Hindlimb muscle (tissue), 1 donor: ENCODE results near the gene CDC20B. TPM values are rescaled to one million over a fixed set of nuclear protein-coding genes. Genes with fewer than 3 reads are reported as not detected.
"Not testable (repeated sequence)": the region's sequence is repeated elsewhere in the genome, so short reads cannot be mapped to it uniquely, and the experiment has no call there.

Experiments
- DNase-seq: peaks from one replicate; pipeline ENCODE4 v3.0.0-alpha.2; 2013
- polyA plus RNA-seq: library from polyadenylated mRNA; unstranded; fragments of 120-200 nt; gene quantifications from one replicate; pipeline ENCODE4 v1.2.1, GENCODE V29; 2013; ENCODE audit not compliant: insufficient read length

The CDC20B gene
- polyA plus RNA-seq, 1 donor = 0.12 TPM

GRCh38 chr5:55159763-55160492 is 13.0 kb downstream of the CDC20B start, which contains the start of gene GPX8:
Gene GPX8 (plus strand): TSS chr5:55160171. CDS start chr5:55160193, 22 bp downstream.
- peak; percentile 85 for DNase-seq

- DNase-seq = no peak
Observed at GRCh38 chr5:55154873-55155272, 18.1 kb downstream of the CDC20B start.

GRCh38 chr5:55151923-55152842 is 20.8 kb downstream of the CDC20B start:
- no peak for DNase-seq

- no peak for DNase-seq
Observed at GRCh38 chr5:55149308-55149795, 23.6 kb downstream of the CDC20B start.

- peak; percentile 73 for DNase-seq
Observed at GRCh38 chr5:55146543-55147151, 26.3 kb downstream of the CDC20B start.

DNA sequence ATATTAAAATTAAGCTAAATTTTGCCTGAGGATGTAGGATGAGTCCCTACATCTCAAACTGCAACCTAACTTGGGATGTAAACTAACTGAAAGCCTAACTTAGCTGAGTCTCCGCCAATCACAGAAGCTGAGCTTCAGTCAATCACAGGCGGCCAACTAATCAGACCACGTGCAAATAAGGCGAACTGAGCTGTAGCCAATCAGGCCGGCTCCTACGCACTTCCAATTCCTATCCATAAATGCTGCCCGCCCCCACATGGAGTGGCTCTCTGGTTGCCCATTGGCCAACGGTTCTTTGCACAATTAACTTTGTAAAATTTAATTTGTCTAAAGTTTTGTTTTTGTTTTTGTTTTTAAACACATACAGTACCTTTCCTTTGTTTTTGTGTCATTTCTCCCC is 26.9 kb downstream of the CDC20B start:
- DNase-seq = no peak

GRCh38 chr5:55143624-55144023 is 29.4 kb downstream of the CDC20B start:
- DNase-seq = no peak

DNA sequence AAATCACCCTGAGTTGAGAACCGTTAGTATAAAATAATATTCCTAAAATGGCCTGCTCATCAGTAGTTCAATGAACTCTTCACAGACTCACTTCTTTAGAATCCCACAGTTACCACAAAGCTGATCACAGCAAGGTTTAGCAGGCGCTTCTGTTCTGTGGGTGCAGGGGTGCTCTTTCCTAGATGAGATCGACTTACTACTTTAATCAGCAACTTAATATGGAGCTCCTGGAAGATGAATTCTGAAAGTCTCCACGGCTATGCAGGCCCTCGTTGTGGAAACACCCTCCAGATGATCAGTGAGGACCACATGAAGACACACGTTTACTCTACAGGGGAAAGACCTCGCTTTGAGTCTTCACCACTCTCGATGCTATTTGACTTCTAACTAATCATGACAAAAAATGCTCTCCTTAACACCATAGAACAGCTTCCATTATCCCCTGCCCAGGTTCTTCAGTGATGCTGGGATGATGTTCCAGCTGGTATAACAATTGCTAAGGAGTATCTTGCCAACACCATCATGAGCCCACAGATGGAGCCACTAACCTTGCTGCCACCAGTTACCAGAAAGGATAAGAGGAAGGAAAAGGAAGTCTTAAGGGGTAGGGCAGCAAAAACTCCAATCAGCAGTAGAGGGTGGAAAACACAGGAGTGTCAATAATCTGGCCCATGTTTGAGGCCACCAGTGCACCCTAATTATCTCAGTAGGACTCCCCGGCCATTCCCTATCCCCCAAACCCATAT is 30.9 kb downstream of the CDC20B start:
- DNase-seq = no peak

DNA sequence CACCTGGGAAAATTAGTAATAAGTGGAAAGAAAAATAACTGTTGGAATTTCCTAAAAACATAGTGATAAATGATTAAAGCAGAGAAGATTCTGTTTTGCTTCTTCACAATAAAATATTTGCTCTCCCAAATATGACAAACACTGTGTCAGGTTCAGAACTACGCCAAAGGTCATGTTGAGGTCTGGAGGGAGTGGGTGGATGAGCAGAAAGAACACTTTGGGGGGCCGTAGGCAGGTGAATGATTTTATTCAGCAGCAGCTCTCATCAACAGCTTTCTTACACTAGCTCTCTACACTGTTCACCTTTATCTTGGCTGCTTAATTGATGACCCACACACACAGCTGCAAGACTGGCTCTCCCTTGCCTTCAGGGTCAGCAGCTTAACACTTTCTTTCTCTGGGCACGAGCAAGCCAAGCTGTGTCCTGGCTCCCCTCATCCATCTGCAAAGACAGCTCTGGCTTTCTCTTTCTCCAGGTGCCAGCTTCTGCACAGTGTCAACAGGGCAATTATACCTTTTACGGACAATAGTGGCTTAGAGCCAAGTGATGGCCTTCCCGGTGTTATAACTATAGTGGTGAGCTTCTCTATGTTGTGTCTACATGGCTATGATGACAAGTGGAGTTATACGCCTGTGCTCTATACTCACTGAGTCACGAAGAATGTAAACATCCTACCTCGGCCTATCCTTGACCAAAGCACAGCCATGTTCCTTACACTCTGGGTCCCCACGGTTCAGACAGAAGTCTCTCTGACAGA is 31.9 kb downstream of the CDC20B start:
- no peak for DNase-seq

DNA sequence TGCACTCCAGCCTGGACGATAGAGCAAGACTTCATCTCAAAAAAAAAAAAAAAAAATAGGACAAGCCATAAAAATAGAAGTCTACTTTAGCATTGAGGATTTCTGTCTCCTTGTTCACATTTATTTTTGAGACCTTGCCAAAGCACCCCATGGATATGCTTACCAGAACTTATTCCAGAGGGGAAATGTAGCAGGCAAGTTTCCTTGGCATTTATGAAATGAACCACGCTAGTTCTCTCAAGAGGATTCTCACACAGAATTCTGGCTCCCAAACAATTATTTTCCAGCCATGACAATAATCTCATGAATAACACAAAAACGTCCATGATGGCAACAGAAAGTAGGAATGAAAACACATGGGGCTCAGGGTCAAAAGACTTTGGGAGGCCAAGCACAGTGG is 36.5 kb downstream of the CDC20B start:
- DNase-seq = no peak

- DNase-seq = no peak
Observed at GRCh38 chr5:55134053-55134722, 38.8 kb downstream of the CDC20B start.

DNA sequence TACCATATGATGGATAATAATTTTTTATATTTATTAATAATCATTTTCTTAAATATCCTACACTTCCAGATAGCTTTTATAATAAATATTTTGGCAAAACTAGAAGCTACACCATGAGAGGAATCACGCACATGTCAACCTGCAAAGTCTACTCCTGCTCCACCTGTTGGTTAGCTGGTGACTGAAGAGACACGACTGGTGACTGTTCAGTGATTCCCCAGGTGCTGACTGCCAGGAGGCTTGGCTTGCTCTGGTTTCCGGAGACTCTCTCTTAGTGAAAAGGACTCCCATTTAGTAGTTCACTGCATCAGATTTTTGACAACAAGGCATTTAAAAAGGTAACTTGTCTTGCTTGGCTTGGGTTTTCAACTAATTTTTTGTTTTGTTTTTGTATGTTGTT is 49.6 kb downstream of the CDC20B start:
- DNase-seq = no peak

DNA sequence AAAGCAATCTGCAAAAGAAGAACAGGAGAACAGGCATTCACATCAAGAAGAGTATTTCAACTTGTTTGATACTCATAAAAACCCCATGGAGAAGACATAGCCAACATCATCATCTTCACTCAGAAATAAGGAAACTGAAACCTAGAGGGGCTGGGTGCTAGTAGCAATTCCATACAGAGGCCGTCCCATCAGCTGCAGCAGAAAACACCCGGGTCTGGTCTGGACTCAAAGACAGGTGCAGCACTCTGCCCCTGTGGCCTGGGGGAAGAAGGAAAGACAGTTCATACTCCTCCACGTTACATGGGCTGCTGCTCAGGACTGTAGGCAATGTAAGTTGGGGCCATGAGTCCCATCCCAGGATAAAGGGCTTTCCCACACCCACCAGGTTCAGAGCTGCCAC is 58.9 kb downstream of the CDC20B start:
- DNase-seq = no peak

DNA sequence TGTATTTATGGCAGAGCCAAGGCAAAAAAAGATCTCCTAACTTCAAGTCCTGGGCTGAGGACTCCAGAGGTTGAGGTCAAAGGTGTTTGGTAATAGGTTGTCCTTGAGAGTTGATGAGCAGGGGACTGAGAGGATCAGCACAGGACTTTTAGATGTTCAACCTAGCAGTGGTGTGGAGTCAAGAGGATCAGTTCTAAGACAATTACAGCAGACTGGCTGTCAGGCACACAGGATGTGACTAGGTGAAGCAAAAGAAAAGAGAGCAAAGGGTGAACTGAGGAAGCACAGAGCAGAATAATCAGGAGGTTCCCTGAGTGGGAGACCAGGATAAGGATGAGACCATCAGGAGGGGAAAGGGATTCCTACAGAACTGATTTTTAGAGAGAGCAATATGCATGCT is 59.6 kb downstream of the CDC20B start:
- no peak for DNase-seq

- peak; percentile 11 for DNase-seq
Observed at GRCh38 chr5:55110217-55110616, 62.8 kb downstream of the CDC20B start.

DNA sequence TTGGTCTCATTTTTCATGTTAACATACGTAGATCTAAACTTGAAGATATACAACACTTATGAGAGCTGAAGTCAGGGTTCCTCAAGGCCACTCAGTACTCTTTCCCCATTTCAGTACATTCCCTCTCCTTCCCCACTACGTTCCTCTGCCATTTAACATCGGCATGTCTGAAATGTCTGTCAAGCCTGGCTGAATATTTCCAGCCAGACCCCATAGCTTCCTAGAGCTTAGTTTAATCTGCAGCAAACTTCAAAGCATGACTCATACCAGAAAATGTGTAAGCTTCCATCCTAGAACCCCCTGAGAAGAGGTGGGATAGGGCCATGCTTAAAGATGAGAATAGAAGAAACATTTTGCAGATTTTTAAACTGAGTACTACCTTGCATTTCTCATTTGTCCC is 64.3 kb downstream of the CDC20B start:
- no peak for DNase-seq

DNA sequence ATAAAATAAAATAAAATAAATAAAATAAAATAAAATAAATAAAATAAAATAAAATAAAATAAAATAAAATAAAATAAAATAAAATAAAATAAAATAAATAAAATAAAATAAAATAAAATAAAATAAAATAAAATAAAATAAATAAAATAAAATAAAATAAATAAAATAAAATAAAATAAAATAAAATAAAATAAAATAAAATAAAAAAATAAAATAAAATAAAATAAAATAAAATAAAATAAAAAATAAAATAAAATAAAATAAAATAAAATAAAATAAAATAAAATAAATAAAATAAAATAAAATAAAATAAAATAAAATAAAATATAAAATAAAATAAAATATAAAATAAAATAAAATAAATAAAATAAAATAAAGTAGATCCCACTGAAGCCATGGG is 67.0 kb downstream of the CDC20B start:
- not testable (repeated sequence) for DNase-seq

- no peak for DNase-seq
Observed at GRCh38 chr5:55104946-55105701, 67.9 kb downstream of the CDC20B start.

DNA sequence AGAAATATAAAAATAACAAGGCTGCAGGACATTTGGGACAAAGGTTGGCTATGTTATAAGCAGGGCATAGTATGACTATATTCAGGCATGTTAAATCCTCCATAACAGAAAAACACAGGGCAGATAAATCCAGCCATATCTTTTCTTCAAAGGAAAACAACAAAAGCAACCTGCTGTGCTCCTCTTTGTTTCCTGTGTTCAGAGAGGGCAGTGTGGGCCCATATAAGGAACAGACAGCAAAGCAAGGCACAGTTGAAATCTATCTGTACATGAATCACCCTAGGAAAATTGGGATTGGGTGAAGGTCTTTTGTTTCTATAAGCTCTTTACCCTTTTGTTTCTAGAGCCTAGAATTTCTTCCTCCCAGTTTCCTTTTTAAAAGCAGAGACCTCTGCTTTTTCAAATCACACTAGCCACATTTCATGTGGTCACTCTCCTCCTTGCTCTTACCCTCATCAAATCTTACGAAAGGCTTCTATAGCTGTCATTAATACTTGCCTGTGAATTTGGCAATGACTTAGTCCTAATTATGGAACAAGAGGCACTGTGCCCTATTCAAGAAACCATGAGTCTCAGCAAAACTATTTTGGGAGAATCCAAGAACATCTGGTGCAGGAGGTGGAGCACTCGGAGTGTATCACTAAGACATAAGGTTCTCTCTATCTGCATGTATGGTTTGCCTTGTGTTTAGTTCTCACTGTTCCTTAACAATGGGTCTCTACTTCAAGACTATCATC is 68.8 kb downstream of the CDC20B start:
- DNase-seq = no peak
